T follicular helper cell (primary cell): ENCODE data around the gene PIR.

Experiments
- DNase-seq: peaks from one replicate; pipeline ENCODE4 v3.0.0-alpha.2; 2020; ENCODE audit warnings: low read depth

Gene PIR

DNA sequence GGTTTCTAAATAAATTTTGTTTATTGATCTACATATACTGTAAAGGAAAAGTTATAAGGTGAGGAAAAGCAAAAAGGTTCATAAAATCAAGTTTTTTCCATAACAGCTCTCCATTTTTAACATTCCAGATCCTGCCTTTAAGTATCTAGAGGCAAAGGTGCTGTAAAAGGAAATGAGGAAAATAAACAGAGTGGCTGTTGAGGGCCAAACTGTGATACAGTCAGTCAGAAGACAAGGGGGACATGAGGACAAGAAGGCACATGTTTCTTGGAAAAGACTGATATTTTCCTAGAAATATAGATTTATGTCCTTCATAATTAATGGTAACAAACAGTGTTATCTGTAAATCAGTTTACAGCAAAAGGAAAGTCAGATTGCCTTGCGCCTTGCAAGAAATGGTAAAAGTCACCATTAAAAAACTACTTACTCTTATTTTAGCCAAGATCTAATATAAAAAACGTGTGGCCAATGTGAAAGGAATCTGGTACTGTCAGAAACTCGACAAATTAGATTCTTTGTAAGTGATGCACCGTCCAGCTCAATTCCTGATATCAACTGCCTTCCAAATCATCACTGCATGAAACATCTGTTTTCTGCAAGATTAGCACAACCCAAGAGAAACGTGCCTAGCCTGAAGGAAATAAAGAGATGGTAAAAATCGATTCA lies 75.0 kb downstream of the PIR start:
- DNase-seq, result no peak

DNA sequence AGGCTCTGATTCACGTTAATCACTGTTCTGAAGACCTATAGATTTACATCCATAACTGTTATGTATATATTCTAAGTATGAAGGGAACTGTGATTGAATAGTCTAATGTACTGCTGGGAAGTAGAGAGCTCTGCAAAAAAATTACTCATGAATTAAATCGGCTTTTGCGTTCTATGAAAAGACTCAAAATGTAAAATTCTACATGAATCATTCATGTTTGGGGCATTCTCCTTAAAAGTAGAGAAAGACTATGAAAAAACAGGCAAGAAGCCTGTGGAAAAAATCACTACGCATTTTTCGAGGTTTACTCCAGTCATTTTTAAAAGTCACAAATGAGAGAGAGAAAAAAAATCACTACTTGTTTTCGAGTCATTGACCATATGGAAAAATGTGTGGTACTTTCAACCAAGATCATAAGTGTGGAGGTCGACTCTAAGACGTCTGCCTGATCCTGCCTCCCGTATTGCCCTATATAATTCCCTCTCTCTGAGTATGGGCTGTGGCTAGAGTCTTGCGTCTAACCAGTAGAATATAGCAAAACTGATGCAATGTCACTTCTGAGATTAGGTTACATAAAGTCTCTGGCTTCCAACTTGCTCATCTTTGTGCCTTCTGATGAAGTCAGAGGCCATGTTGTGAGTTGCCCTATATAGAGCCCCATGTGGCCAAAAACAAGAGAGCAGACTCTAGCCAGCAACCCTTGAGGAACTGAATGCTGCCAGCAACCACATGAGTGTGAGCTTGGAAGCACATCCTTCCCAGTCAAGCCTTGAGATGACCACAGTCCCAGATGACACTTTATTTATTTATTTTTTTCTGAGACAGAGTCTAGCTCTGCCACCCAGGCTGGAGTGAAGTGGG lies 76.8 kb downstream of the PIR start:
- DNase-seq, result no peak

DNA sequence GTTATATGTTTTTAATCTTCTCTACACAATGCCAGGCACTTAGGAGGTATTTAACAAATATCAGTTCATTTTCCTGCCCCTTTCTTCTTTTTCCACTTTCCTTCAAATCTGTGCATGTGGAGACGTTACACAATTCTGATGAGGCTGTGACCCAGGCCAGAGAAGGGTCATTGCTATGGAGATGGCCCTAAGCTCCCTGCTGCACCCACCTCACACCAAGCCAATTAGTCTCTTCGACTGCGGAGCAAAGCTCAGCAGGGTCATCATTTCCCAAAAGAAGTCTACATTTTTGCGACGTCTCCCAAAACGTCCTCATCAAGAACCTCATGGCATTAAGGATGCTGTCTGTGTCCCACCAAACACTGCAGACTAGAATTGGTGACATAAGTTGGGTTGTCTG lies 80.0 kb downstream of the PIR start:
- DNase-seq, result no peak

DNA sequence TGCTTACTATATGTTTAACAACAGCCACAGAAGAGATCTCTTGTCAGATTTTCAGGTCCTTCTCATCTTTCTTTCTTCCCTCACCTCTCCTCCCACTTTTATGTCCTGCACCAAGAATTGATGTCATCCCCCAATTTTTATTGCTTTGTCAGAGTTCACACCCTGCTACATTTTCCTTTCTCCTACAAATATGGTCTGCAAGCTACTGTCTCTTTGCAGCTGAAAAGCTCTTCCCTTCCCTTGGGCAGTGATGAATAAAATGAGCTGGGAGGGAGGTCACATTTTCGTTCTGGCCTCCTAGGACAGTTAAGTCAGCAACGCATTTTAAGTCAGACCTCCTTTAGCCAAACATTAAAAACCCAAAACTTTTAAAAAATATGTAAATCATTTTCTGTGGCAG lies 82.2 kb downstream of the PIR start:
- DNase-seq, result no peak

DNA sequence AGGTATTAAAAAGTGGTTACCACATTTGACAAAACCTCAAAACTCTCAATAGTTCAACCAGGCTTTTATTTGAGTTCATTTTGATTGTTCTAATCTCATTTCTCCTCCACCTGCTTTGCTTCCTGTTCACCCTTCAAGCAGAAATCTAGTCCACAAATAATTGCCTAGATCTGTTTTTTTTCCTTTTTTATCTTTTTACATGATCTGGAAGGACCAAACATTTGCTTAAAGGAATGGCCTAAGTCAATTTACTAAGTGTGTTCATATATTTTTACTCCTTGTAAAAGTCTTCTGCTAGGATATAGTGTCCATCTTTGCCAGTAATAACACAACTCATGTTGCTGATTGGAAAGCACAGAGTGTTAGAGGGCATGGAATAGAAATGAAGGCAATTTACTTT lies 82.7 kb downstream of the PIR start:
- no peak for DNase-seq

DNA sequence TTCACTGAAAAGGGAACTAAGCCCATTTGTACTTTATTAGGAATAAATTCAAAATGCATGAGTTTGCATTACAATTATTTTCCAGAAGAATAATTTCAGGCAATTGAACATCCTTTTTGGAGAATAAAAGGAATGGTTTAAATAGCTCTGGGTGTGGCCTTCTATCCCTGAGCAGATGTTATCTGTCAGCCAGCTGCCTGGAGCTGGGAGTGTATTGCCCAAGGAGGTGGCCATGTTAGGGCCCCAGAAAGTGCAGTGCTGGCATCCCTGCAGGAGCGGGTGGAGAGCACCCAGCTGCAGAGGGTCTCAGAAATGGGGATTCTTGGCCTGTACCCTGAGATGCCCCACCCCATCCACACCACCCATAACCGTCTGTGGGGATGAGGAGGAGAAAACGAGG lies 87.3 kb downstream of the PIR start:
- DNase-seq, result no peak

DNA sequence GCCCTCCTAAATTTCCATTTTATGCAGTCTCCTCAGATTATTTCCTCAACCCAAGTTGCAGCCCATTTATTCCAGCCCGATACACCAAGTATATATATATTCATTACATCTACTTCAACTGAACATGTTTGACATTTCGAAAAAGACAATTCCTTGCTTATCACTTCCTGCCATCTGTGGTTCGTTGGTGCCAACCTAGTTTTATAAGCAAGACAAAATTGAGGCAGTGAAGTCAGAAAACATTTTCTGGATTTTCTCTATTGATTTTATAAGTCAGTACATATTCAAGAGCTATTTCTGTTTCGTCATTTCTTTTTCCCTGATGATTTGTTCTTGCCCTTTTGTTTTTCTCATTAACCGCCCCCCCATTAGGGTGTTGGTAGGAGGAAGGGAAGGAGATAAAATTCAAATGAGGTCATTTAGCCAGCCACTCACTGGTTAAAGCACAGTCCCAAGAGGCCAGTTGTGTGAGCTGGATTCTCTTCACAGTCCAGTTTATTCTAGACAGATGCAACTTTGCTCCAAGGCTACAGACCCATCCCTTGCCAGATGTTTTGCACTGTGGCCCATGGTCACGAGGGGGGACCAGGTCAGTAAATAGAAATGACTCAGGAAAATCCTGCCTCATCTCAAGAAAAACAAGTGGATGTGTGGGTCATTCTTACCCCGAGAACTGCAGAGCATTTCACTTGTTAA lies 88.6 kb downstream of the PIR start:
- DNase-seq, result no peak

DNA sequence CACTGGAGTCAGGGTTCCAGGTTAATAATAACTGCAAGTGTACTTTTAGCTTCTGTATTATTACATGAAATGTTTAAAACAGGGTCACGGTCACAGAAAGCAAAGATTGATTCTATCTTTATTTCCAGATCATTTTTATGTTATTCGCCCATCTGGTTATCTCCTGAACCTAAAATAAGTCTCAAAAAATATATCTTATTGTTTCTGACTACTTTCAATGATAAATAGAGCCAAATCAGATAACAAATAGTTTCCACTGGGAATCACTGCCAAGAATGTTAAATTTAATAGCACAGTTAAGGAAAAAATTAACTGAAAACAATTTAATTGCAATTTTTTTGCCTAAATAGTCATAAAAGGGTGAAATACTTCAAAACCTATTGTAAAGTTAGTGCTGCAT lies 91.8 kb downstream of the PIR start:
- no peak for DNase-seq

DNA sequence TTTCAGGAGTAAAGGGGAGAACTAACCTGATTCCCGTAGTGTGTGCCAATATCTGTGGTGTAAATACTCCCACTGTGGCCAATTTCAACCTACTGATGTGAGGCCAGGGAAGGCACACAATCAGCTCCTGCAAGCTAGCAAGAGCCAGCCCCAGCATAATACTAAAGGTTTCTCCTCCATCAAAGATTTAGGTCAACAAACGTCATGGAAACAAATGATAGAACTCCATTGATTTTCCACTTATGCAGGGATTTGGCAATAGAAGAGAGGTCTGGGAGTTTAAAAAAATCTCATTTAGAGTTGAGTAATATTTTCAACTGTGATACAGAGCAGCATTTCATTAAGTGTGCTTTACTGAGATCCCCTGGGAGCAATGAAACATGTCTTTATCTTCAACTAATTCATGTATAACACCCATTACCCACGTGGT lies 93.2 kb downstream of the PIR start:
- DNase-seq, result no peak

DNA sequence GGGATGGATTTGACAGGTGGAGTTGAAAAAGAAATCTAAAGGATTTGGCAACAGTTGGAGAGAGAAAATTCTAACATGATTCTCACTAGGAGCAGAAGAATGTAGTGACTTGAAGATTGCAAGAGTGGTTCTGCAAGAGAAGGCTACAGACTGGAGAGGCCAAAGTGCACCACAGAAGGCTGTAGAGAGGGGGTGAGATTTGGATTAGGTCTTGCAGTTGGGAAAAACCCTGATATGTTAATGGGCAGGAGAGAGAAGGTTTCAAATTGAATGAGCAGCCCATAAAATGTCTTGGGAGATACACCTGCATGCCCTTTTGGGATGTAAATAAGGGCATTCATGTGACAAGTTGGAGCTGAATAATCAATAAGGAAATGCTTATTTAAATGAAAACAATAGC lies 94.3 kb downstream of the PIR start:
- no peak for DNase-seq

DNA sequence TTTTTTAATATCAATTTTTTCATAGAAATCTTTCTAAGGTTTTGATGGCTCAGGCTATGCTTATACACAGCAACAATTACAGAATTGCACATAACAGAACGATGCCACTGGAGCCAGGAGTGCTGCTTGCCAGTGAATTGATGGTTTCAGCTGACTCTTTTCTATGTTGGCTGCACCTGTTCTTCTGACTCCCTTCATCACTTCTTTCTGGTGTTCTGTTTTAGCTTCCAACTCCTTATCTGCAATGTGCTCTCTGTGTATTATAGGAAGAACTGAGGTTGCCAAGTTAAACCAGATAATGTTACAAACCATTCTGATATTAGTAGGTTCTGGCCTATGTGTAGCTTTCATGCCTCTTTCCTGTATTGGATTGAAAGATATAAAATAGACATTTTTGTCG lies 97.3 kb downstream of the PIR start:
- no peak for DNase-seq

DNA sequence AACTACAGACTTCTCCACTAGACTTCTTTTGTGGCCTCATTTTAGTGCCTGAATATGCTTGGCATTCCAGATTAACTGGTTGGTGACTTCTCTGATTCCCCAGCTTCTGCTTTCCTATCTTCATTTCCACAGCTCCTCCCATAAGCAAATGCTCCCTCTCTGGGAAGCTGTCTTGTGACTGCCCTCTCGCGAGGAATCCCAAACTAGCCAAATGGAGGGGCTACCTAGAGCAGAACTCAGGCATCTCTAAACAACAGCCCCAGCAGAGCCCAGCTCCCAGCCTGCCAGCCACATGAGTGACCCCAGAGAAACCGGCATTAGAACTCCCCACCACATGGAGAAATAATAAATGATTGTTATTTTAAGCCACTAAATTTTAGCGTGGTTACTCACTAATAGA lies 101.3 kb downstream of the PIR start:
- DNase-seq, result no peak

DNA sequence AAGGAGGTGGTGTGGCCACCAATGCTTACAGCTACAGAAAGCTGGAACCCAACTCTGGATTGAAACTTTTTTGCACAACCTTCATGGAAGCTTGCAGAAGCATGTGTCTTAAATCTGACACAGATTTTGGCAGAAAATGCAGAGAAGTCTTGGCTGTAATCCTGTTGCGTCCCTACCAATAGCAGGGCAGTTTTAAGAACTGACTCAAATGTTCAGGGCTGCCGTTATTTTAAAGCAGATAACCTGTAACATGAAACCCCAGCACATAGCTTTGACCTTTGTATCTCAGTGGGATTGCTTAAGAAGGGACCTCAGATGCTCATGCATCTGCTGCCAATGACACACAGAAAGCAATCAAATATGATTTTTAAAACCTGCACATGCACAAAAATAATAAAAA lies 108.8 kb downstream of the PIR start, which contains the start of gene VEGFD:
VEGFD (minus strand) TSS at position 110 of the 400 bp plus-strand sequence. CDS start 467 bp downstream, outside the sequence.
- DNase-seq, result no peak

DNA sequence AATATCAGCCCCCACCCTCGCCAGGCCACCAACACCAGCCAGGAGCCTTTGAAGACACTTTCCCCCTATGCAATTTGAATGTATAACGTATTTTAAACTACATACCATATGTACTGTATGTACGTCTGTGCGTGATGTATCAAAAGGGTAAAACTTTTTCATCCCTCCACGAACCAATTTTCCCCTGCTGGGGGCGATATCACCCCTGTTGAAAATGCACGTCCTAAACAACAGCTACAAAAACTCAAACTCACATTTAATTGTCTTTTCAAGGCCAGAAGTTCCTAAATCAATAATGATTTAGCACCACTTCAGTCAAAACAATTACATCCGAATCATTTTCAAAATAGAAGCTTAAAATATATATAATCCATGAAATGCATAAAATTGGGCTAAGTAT lies 110.3 kb downstream of the PIR start:
- no peak for DNase-seq

DNA sequence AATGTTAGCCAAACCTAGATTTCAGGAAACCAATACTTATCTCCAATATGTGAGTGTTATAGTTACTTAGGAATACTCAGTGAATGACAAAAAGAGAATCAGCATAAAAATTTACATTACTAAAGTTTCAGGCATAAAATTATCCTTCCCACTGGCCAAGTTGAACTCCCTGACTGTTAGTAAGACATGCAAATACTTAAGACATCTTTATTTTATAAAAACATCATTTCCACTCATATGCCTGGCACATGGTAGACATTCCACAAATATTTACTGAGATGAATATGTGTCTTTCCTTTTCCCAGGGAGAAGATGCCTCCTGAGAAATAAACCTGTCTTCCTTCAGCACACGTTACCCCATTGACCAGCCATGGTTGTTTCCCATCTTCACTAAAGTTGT lies 116.2 kb downstream of the PIR start:
- no peak for DNase-seq

DNA sequence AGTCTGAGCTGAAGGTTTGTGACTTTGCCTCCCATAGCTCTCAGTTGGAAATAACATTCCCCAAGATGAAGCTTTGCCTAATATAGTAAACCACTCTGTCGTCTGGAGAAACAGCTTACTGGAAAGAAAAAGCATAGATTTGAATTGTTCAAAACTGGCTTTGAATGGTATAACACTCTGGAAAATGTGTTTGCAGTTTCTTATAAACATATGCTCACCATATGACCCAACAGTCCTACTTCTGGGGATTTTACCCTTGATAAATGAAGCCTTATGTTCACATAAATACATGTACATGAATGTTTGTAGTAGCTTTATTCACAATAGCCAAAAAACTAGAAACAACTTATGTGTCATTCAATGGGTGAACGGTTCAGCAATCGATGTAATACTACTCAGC lies 119.2 kb downstream of the PIR start:
- no peak for DNase-seq

DNA sequence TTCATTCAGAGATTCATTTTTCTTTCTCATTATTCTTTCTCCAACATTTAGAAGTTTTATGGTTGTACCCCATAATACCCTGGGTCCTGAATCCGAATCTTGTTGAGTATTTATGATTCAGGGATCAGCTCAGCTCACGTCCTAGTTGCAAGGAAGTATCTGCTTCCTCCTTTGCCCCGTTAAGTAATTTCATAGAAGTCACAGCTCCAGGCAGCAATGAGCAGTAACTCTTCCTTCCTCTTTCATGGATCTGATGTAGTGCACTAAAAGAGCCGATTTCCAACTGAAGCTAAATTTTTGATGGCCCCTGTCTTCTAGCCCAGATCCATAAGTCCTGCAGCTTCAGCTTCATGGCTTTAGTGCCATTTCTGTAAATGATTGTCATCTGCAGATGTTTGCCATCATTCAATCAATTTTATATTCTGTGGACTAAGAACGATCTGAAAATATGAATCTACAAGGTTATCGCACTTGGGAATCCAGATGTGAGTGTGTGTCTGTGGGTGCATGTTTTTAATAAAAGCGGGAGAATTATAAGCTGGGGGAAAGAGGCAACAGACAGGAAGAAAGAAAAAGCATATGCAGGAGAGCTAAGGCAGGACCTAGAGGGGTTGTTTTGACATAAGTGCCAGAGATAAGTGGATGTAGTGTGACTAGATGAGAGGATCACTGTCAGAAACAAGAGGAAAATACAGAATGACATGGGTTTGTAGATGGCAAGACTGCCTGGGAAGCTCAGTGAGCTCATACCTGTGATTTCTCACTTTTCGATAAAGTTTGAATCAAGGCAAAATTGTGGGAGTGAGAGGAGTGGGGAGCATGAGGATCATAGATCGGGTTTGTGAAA lies 126.4 kb downstream of the PIR start:
- no peak for DNase-seq

DNA sequence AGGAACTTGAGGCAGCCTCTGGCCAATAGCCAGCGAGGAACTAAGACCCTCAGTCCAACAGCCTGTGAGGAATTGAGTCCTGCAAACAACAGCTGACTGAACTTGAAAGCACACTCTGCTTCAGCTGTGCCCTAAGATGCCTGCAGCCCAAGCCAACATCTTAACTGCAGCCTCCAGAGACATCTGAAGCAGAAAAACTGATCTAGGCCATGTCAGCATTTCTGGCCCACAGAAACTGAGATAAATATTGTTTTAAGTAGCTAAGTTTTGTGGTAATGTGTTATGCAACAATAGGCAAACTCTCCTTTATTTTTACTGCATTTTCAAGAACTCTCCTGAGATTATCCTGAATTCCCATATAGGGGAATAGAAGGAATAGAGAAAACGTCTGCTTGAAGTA lies 133.4 kb downstream of the PIR start:
- no peak for DNase-seq

DNA sequence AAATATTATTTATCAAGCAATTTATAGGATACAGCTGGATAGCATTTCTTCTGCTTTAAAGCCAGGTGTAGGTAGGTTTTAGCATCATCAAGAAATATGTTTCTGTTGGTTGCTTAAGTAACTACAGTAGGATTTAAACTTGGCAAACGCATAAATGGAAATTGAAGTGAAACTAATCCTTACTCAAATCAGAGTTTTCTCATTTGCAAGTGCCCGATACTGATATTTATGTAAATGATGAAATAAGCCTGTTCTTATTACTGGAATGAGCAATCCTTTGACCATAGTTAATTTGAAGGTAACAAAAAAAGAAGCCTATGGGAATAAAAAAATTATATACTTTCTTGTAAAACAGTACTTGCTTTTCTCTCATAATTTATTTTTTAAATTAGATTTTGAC lies 134.6 kb downstream of the PIR start:
- DNase-seq, result no peak

DNA sequence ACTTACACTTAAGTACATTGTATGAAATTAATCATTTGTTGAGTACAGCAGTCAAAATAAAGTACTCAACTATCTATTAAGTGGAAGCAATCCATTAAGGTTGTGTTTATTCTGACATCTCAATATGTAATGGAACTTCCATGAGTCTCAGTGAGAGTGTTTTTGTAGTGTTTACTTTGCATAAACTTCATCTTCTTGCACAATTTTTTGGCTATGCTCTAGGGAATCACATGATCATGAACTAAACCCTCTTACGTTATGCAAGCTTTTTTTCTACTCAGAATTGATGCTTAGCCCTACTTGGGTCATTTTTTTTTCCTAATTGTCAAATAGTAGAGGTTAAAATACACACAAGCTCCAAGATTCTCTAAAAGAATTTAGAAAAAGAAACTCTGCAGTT lies 136.7 kb downstream of the PIR start:
- no peak for DNase-seq

DNA sequence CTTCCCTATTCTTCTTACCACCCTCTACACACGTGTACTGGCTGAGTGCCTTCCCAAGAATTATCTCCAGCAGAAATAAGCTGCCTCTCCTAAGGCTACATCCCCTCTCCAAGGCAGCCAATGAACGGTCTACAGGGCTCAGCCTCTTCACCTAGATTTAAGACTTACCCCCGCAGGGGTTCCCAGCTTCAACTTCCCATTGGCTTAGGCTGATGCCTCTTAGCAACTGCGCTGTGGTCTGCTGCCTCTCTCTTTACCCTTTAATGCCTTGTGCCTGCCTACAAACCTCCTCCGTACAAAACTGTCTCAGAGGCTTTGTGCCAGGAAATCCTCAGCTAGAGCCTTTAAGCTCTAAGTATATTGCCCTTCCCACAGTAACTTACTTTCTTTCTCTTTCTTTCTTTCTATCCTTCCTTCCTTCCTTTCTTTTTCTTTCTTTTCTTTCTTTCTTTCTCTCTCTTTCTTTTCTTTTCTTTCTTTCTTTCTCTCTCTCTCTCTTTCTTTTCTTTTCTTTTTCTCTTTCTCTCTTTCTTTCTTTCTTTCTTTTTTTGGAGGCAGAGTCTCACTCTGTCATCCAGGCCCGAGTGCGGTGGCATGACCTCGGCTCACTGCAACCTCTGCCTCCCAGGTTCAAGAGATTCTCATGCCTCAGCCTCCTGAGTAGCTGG lies 142.7 kb downstream of the PIR start:
- no peak for DNase-seq
